ENCODE data around the gene MIB1.
"Not testable (repeated sequence)": the region's sequence is repeated elsewhere in the genome, so short reads cannot be mapped to it uniquely, and the experiment has no call there.

Gene MIB1

GRCh38 chr18:21740538-21741311 is at the start of gene MIB1:
Gene MIB1 (plus strand): TSS chr18:21740792. CDS start chr18:21741584, 792 bp downstream.
- in situ Hi-C loops (cut with HindIII; ENCODE audit: low pct_ligation_motif_present, low pct_unique_long_range_greater_than_20kb, low sequenced_read_pairs), result no loop called here
- peak; percentile 93 for DNase-seq

- in situ Hi-C loops (cut with HindIII; ENCODE audit: low pct_ligation_motif_present, low pct_unique_long_range_greater_than_20kb, low sequenced_read_pairs), result no loop called here
- DNase-seq, result no peak
These were observed 47.3 kb upstream of the MIB1 start for GRCh38 chr18:21693322-21693721.

- in situ Hi-C loops (cut with HindIII; ENCODE audit: low pct_ligation_motif_present, low pct_unique_long_range_greater_than_20kb, low sequenced_read_pairs), result no loop called here
- no peak for DNase-seq
These were observed 40.0 kb upstream of the MIB1 start for GRCh38 chr18:21700528-21701075.

- in situ Hi-C loops (cut with HindIII; ENCODE audit: low pct_ligation_motif_present, low pct_unique_long_range_greater_than_20kb, low sequenced_read_pairs), result no loop called here
- no peak for DNase-seq
These were observed 39.0 kb upstream of the MIB1 start for GRCh38 chr18:21701621-21702020.

- in situ Hi-C loops (cut with HindIII; ENCODE audit: low pct_ligation_motif_present, low pct_unique_long_range_greater_than_20kb, low sequenced_read_pairs), result no loop called here
- DNase-seq, result no peak
These were observed 38.0 kb upstream of the MIB1 start for GRCh38 chr18:21702602-21703001.

GRCh38 chr18:21703241-21703820 is 37.3 kb upstream of the MIB1 start:
- peak; percentile 5 for DNase-seq
- in situ Hi-C loops (cut with HindIII; ENCODE audit: low pct_ligation_motif_present, low pct_unique_long_range_greater_than_20kb, low sequenced_read_pairs), result no loop called here

- in situ Hi-C loops (cut with HindIII; ENCODE audit: low pct_ligation_motif_present, low pct_unique_long_range_greater_than_20kb, low sequenced_read_pairs), result no loop called here
- peak; percentile 90 for DNase-seq
These were observed 35.8 kb upstream of the MIB1 start, which contains the start of gene ABHD3 for GRCh38 chr18:21704603-21705364. Gene ABHD3 (minus strand): TSS chr18:21704774. CDS start chr18:21704665, 109 bp downstream.

GRCh38 chr18:21706386-21706865 is 34.2 kb upstream of the MIB1 start:
- no peak for DNase-seq
- in situ Hi-C loops (cut with HindIII; ENCODE audit: low pct_ligation_motif_present, low pct_unique_long_range_greater_than_20kb, low sequenced_read_pairs), result no loop called here

- DNase-seq; in situ Hi-C loops (cut with HindIII; ENCODE audit: low pct_ligation_motif_present, low pct_unique_long_range_greater_than_20kb, low sequenced_read_pairs): not testable (repeated sequence)
These were observed 33.5 kb upstream of the MIB1 start for GRCh38 chr18:21707130-21707529.

GRCh38 chr18:21714474-21714873 is 26.1 kb upstream of the MIB1 start:
- in situ Hi-C loops (cut with HindIII; ENCODE audit: low pct_ligation_motif_present, low pct_unique_long_range_greater_than_20kb, low sequenced_read_pairs), result no loop called here

GRCh38 chr18:21722687-21723086 is 17.9 kb upstream of the MIB1 start:
- in situ Hi-C loops (cut with HindIII; ENCODE audit: low pct_ligation_motif_present, low pct_unique_long_range_greater_than_20kb, low sequenced_read_pairs), result no loop called here
- DNase-seq, result no peak

More at GRCh38 chr18:21714474-21714873, 26.1 kb upstream of the MIB1 start:
- DNase-seq, result no peak

GRCh38 chr18:21725201-21725600 is 15.4 kb upstream of the MIB1 start:
- DNase-seq, result no peak
- in situ Hi-C loops (cut with HindIII; ENCODE audit: low pct_ligation_motif_present, low pct_unique_long_range_greater_than_20kb, low sequenced_read_pairs), result no loop called here

GRCh38 chr18:21727702-21728101 is 12.9 kb upstream of the MIB1 start:
- in situ Hi-C loops (cut with HindIII; ENCODE audit: low pct_ligation_motif_present, low pct_unique_long_range_greater_than_20kb, low sequenced_read_pairs), result no loop called here
- no peak for DNase-seq

GRCh38 chr18:21733011-21733410 is 7.6 kb upstream of the MIB1 start:
- DNase-seq, result no peak
- in situ Hi-C loops (cut with HindIII; ENCODE audit: low pct_ligation_motif_present, low pct_unique_long_range_greater_than_20kb, low sequenced_read_pairs), result no loop called here

- in situ Hi-C loops (cut with HindIII; ENCODE audit: low pct_ligation_motif_present, low pct_unique_long_range_greater_than_20kb, low sequenced_read_pairs), result no loop called here
- DNase-seq, result no peak
These were observed 5.1 kb upstream of the MIB1 start for GRCh38 chr18:21735452-21736015.

GRCh38 chr18:21736926-21737325 is 3.7 kb upstream of the MIB1 start:
- in situ Hi-C loops (cut with HindIII; ENCODE audit: low pct_ligation_motif_present, low pct_unique_long_range_greater_than_20kb, low sequenced_read_pairs); DNase-seq: not testable (repeated sequence)

GRCh38 chr18:21739604-21740537 is 721 bp upstream of the MIB1 start:
- no peak for DNase-seq
- in situ Hi-C loops (cut with HindIII; ENCODE audit: low pct_ligation_motif_present, low pct_unique_long_range_greater_than_20kb, low sequenced_read_pairs), result no loop called here

GRCh38 chr18:21741312-21741561 is 645 bp downstream of the MIB1 start:
- in situ Hi-C loops (cut with HindIII; ENCODE audit: low pct_ligation_motif_present, low pct_unique_long_range_greater_than_20kb, low sequenced_read_pairs), result no loop called here

More at GRCh38 chr18:21741312-21741561, 645 bp downstream of the MIB1 start:
- no peak for DNase-seq
